Colonic mucosa (tissue), 4 donors: ENCODE results near the gene TMEM120B. TPM values are rescaled to one million over a fixed set of nuclear protein-coding genes. Genes with fewer than 3 reads are reported as not detected.
"Not testable (repeated sequence)": the region's sequence is repeated elsewhere in the genome, so short reads cannot be mapped to it uniquely, and the experiment has no call there.

Source experiments
- DNase-seq: peaks from one replicate; pipeline ENCODE4 v3.0.0-alpha.2; 2020
- H3K27ac ChIP-seq: fragments of 200-600 bp; one replicate; pipeline ENCODE4 v1.8.0; 2021
- H3K27me3 ChIP-seq: fragments of 200-600 bp; one replicate; pipeline ENCODE4 v1.8.0; 2021
- H3K36me3 ChIP-seq: fragments of 200-600 bp; one replicate; pipeline ENCODE4 v1.8.0; 2021
- H3K4me1 ChIP-seq: fragments of 200-600 bp; one replicate; pipeline ENCODE4 v1.8.0; 2021; ENCODE audit warnings: mild to moderate bottlenecking
- H3K4me3 ChIP-seq: fragments of 200-600 bp; one replicate; pipeline ENCODE4 v1.8.0; 2021
- H3K9ac ChIP-seq, 2 donors: one replicate each; pipeline ENCODE4 v1.7.0; 2013; ENCODE audit warnings: control low read depth in 2 of 2, low read depth in 2 of 2, low read length in 2 of 2
- H3K9me3 ChIP-seq: fragments of 200-600 bp; one replicate; pipeline ENCODE4 v1.8.0; 2021
- intact Hi-C: fragments of 100-400 bp; cut with DNase I; formaldehyde crosslinking; loops from one replicate; pipeline ENCODE4 v1.14.1; 2022
- total RNA-seq, 2 donors: library from RNA; stranded (reverse); fragmentation: NEBNext Ultra II Directional in 1 of 2; extraction: Animal tissue kit (Norgen Biotek cat#: 25700) in 1 of 2; gene quantifications; one replicate each; pipeline ENCODE4 v1.2.1, GENCODE V29; 2021
- TF ChIP-seq, protein P1 (sequence below): fragments of 200-600 bp; IDR thresholded peaks from one replicate; pipeline ENCODE4 v1.8.0; 2022; ENCODE audit warnings: antibody characterized with exemption, mild to moderate bottlenecking
- donor health status: healthy.
- donor health status: DM: no; HTN: no; CAD: no.
- donor health status: DM: no; HTN: no; CAD: no.

TMEM120B gene
- total RNA-seq, 2 donors from 2014 or later = 3.9 to 6.5 TPM

DNA sequence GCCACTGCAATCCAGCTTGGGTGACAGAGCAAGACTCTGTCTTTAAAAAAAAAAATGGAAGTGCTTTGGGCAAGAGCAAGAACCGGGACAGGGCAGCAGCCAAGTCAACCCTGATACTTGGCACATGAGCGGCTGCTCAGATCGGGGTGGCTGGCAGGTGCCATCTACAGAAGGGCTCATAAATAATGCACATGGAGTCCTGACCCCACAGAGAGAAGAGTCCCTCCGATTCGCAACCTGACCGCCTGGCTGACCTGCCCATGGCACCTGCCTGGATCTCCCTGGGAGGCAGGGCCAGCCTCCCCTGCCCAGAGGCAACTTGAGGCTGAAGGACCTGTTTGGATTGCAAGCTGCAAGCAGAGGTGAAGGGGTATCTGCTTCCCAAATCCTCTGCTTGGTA, 9.6 kb upstream of the TMEM120B start:
- Histone ChIP-seq H3K4me1 (no peaks in the 10 kb centered on the region), H3K9me3 (no peaks in the 10 kb centered on the region), H3K9ac (no peak overlapping the region), H3K27ac (no peak overlapping the region), H3K4me3 (no peak overlapping the region), H3K36me3 (no peaks in the 10 kb centered on the region), H3K27me3 (no peaks in the 10 kb centered on the region)
- DNase-seq = no peak
- TF ChIP-seq, protein P1, sequence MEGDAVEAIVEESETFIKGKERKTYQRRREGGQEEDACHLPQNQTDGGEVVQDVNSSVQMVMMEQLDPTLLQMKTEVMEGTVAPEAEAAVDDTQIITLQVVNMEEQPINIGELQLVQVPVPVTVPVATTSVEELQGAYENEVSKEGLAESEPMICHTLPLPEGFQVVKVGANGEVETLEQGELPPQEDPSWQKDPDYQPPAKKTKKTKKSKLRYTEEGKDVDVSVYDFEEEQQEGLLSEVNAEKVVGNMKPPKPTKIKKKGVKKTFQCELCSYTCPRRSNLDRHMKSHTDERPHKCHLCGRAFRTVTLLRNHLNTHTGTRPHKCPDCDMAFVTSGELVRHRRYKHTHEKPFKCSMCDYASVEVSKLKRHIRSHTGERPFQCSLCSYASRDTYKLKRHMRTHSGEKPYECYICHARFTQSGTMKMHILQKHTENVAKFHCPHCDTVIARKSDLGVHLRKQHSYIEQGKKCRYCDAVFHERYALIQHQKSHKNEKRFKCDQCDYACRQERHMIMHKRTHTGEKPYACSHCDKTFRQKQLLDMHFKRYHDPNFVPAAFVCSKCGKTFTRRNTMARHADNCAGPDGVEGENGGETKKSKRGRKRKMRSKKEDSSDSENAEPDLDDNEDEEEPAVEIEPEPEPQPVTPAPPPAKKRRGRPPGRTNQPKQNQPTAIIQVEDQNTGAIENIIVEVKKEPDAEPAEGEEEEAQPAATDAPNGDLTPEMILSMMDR = no peak
- intact Hi-C loops = no loop called here

DNA sequence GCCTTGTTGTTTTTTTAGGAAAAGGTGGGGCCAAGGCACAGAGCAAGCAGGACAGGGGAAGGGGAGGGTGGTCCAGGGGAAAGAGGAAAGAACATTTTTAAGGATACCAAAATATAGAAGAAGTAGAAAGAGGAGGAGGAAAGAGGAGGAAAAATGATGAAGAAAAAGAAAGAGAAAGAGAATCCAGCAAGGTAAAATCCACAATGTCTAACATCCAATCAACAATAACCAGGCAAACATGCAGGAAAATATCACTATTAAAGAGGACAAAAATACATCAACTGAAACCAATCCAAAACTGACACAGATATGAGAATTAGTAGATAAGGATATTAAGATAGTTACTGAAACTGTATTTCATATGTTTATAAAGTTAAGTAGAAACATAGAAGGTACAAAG, 7.0 kb upstream of the TMEM120B start:
- Histone ChIP-seq H3K4me1 (no peaks in the 10 kb centered on the region), H3K4me3 (no peak overlapping the region), H3K9ac (no peak overlapping the region), H3K36me3 (no peaks in the 10 kb centered on the region), H3K27me3 (no peaks in the 10 kb centered on the region), H3K27ac (no peak overlapping the region), H3K9me3 (no peaks in the 10 kb centered on the region)
- no peak for DNase-seq
- intact Hi-C loops = no loop called here
- TF ChIP-seq, protein P1 = no peak

DNA sequence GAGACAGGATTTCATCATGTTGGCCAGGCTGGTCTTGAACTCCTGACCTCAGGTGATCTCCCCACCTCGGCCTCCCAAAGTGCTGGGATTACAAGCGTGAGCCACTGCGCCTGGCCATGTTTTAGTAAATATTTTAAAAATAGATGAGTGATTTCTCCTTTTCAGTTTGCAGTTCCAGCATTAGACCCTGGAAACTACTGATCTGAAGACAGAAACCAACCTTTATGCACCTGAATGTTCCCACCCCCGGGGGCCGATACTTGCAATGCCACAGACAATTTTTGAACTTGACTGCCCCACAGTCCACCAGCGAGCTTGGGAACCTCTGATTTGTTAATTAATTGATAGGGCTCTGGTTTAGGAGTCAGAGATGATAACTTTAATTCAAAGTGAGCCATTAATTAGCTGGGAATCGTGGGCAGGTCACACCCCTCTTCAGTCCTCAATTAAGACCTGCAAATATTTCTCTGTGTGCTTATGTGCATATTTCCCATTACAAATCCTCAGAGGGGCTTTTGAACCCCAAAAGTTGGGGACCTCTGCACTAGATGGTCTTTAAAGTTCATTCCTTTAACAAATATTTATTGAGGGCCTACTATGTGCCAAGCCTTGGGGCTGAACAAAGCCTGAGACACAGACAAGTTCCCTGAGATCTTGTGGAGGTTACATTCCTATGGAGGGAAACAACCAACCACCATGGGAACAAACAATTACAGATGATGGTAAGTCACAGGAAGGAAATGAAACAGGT, 4.1 kb upstream of the TMEM120B start:
- no peaks in the 10 kb centered on the region for H3K36me3 ChIP-seq
- no peak overlapping the region for H3K9ac ChIP-seq
- H3K9me3 ChIP-seq = no peaks in the 10 kb centered on the region
- H3K27me3 ChIP-seq = no peaks in the 10 kb centered on the region
- no peak for DNase-seq
- no peak overlapping the region for H3K27ac ChIP-seq
- TF ChIP-seq, protein P1 = no peak
- no peak overlapping the region for H3K4me3 ChIP-seq
- peaks cover 5% of the 10 kb centered on the region for H3K4me1 ChIP-seq
- intact Hi-C loops = no loop called here

DNA sequence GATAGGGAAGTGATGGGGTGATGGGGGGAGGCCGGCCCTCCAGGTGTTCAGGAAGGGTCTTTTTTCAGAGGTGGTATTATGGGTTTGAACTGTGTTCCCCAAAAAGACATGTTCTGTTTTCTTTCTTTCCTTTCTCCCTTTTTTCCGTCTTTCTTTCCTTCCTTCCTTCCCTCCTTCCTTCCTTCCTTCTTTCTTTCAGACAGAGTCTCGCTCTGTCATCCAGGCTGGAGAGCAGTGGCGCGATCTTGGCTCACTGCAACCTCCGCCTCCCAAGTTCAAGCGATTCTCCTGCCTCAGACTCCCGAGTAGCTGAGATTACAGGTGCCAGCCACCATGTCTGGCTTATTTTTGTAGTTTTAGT, 3.5 kb upstream of the TMEM120B start:
- H3K27me3 ChIP-seq, intact Hi-C loops, H3K36me3 ChIP-seq, DNase-seq, H3K4me1 ChIP-seq, H3K9me3 ChIP-seq, H3K27ac ChIP-seq, H3K4me3 ChIP-seq, H3K9ac ChIP-seq: not testable (repeated sequence)

DNA sequence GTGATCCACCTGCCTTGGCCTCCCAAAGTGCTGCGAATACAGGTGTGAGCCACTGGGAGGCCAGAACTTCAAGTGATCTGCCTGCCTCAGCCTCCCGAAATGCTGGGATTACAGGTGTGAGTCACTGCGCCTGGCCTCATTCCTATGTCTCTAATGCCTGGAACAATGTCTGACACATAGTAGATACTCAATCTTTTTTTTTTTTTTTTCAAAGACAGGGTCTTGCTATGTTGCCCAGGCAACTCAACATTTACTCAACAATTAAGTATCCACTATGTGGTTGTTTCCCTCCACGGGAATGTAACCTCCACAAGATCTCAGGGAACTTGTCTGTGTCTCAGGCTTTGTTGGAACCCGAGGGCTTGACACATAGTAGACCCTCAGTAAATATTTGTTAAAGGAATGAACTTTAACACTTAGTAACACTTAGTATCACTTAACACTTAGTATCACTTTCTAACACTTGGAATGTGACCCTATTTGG, 3.0 kb upstream of the TMEM120B start:
- H3K36me3 ChIP-seq = no peaks in the 10 kb centered on the region
- no peak for DNase-seq
- H3K9ac ChIP-seq = no peak overlapping the region
- intact Hi-C loops = no loop called here
- no peak overlapping the region for H3K4me3 ChIP-seq
- H3K27ac ChIP-seq = no peak overlapping the region
- H3K27me3 ChIP-seq = no peaks in the 10 kb centered on the region
- peaks cover 6% of the 10 kb centered on the region for H3K4me1 ChIP-seq
- H3K9me3 ChIP-seq = no peaks in the 10 kb centered on the region
- TF ChIP-seq, protein P1 = no peak

DNA sequence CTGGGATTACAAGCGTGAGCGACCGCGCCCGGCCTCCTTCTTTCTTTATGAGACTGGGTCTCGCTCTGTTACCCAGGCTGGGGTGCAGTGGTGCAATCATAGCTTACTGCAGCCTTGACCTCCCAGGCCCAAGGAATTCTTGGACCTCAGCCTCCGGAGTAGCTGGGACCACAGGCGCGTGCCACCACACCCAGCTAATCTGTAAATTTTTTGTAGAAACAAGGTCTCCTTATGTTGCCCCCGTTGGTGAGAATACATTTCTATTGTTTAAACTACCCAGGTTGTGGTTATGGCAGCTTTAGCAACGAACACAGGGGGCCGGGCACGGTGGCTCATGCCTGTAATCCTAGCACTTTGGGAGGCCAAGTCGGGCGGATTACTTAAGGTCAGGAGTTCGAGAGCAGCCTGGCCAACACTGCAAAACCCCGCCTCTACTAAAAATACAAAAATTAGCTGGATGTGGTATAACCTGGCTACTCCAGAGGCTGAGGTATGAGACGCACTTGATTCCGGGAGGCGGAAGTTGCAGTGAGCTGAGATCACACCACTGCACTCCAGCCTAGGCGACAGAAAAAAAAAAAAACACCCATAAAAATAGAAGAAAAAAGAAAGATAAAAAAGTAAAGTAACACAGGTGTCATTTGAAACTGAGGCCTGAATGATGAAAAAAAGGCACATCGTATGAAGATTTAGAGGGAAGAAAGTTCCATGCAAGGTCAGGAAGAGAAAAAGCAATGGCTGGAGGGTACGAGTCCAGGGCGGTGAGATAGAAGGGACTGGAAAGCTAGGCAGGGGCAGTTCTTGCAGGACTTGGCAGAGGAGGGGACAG, 977 bp upstream of the TMEM120B start:
- H3K27ac ChIP-seq = peak overlapping the region; percentile 80
- TF ChIP-seq, protein P1 = no peak
- peak; percentile 24 for DNase-seq
- H3K9me3 ChIP-seq = no peaks in the 10 kb centered on the region
- no peaks in the 10 kb centered on the region for H3K27me3 ChIP-seq
- peak overlapping the region; percentile 82 to 90 for H3K9ac ChIP-seq
- peaks cover 6% of the 10 kb centered on the region for H3K4me1 ChIP-seq
- H3K36me3 ChIP-seq = no peaks in the 10 kb centered on the region
- peak overlapping the region; percentile 96 for H3K4me3 ChIP-seq
- intact Hi-C loops = no loop called here
